GM11168 (cell line): ENCODE data around the gene AFMID.
"Not testable (repeated sequence)": the region's sequence is repeated elsewhere in the genome, so short reads cannot be mapped to it uniquely, and the experiment has no call there.

Experiments
- in situ Hi-C: fragments of 300-500 bp; cut with MboI; formaldehyde crosslinking; loops from one replicate; pipeline ENCODE4 v1.12.0; 2022; ENCODE audit warnings: low sequenced_read_pairs; ENCODE audit not compliant: unreplicated experiment

AFMID gene

DNA sequence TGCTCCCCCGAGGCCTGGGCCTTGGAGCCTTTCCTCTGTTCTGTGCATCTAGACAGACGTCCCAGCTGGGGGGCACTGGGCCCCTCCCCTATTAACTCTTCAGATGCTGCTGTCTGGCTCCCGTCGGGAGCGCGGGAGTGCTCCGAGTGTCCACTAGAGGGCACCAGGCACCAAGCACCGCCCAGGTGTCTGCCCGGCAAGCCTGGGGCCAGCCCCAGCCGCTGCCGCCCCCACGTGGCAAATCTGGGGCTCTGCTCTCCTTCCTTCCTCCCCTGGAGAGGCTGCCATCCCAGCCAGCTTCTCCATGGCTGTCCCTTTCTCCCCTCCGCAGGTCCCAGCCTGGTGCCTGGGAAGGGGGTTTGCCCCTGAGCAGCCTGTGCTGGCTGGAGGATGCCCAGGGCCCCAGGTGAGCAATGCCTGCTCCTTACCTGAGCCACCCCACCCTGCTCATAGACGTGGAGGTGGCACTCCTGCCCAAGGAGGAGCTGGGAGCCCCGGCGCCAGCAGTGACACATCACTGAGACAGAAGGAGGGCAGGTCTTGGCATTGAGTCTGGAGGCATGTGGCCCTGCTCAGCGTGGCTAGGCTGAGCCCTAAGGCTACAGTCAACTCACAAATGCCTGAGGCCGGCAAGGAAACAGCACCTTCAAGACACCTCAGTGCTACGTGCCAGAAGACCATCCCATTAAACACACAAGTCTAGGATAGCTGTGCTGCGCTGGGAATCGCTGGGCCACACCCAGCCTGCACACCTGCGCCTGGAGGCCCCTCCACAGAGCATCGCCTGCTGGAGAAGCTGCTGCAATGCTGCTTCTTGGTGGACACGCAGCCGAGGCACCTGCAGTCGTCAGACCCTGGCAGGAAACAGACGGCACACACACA, 64.0 kb downstream of the AFMID start:
- in situ Hi-C loops, result no loop called here

DNA sequence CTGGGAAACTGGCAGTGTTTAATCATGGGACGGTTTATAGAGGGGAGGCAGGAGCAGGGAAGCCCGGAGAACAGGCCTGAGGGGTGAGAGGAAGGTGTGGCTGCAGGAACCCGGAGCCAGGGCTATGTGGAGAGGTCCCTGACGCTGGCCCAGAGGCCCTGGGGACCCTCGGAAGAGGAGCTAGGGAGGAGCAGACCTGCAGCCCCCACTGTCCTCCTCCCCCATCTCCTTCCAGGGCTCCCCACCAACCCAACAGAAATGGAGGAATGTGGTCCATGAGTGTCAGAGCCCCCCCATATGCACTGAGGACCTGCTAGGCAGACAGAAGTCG, 64.6 kb downstream of the AFMID start:
- in situ Hi-C loops, result no loop called here

DNA sequence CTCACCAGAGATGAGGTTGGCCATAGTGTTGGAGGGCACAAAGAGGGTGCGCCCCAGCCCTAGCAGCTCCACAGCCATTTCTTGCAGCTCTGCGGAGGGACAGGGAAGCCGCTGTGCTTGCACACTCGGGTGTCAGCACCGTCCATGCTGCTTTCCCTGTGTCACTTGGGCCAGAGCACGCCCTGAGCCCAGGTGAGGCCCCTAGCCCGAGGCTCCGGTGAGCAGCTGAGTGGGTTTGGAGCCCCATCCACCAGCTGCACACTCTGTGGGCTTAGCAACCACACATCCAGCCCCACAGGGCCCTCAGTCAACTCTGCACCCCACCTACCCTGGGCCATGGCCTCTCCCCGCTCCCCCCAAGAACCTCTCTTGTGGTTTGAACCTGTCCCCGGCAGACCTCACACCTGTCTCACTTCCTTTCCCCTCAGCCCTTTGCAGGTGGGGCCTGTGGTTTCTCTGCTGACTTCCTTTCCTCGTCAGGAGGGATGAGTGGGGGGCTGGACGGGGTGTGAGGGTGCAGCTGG, 65.0 kb downstream of the AFMID start:
- in situ Hi-C loops, result no loop called here

DNA sequence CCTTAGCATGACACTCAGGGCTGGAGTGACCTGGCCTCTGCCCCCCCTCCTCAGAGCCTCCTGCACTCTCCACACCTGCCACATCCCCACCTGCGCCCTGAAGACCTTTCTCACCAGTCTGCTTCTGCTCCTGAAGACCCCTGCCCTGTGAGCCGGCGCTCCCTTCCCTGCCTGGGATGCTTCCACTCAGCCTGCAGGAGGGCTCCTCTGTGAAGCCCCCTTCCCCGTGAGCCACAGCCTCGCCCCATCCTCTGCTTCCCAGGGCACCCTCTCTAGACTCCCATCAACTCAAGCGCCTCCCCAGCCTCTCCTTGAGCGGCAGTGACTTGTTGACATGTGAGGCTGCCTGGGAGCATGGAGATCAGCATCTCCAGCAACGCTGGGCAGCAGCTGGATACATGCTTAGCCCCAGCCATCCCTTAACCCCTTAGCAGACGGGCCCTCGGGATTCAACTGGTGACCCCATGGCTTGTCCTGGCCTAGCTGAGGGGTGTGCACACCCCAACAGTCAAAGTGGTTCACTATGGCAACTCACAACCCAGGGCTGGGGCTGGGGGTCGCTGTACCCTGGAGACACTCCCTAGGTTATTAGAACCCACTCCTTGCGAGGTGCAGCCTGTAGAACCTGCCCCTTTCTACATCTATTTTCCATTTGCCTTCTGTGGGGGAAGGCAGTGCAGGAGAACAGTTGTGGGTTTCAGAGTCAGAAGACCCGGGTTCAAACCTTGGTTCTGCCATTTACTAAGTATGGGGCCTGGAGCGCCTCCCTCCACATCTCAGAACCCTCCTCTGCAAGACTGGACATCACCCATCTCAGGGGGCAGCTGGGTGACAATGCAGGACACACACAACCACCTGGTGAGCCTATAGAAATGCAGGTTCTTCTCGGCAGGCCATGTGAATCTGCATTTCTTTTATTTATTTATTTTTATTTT, 65.8 kb downstream of the AFMID start:
- in situ Hi-C loops, result no loop called here

DNA sequence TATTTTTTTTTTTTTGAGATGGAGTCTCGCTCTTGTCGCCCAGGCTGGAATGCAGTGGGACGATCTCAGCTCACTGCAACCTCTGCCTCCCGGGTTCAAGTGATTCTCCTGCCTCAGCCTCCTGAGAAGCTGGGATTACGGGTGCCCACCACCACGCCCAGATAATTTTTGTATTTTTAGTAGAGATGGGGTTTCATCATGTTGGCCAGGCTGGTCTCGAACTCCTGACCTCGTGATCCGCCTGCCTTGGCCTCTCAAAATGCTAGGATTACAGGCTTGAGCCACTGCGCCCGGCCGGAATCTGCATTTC, 66.4 kb downstream of the AFMID start:
- in situ Hi-C loops, result not testable (repeated sequence)

DNA sequence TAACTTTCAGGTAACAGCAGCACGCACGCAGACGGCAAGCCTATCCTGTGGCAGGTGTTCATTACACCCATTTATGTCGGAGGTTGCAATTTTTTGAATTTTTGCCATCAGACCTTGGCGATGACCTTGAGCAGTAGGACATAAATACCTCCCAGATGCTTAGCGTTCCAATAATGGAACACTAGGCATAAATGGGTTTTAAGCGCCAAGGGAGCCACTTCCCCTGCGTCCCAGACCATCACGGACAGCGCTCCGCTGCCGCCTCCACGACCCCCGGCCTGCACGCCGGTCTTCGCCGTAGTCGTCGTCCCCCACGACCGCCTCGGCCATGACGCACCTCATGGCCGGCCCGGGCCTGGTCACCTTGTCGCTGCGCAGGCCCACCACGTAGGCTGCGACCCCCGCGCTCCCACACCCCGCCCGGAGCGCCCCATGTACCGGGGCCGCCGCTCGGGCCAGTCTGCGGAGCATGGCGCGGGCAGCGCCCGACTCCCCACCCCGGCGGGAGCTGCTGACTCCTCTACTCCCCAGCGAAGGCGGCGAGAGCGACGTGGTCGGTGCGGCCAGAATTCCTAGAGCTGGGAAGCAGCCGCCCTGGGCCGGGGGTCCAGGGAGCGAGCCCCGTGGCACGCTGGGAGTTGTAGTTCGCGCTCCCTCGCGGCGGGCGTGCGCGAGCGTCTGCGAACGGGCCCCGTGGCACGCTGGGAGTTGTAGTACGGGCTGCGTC, 66.9 kb downstream of the AFMID start:
- in situ Hi-C loops, result no loop called here

DNA sequence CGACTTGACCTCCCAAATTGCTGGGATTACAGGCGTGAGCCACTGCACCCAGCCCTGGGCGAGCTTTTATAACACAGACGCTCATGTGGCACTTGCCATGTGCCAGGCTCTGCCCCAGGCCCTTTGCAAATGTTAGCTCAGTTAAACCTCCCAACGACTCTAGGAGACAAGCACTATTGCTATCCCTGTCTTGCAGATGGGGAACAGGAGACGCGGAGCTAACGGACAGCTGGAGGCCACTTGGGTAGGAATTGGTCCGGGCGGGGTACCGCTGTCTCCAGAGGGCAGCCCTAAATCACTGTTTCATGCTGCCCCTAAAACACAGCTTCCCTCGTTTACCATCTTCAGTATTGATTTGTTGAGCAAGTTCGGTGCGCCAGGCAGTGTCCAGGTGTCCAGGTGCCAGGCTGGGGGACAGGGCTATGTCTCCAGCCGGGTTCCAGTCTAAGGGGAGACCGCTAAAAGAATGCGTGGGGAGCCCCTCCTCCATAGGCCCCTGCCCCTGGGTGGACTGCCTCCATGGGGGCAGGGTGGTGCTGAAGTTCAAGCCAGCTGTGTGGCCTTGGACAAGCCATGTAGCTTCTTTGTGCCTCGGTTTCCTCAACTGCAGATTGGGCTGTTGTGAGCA, 68.0 kb downstream of the AFMID start:
- in situ Hi-C loops, result no loop called here

DNA sequence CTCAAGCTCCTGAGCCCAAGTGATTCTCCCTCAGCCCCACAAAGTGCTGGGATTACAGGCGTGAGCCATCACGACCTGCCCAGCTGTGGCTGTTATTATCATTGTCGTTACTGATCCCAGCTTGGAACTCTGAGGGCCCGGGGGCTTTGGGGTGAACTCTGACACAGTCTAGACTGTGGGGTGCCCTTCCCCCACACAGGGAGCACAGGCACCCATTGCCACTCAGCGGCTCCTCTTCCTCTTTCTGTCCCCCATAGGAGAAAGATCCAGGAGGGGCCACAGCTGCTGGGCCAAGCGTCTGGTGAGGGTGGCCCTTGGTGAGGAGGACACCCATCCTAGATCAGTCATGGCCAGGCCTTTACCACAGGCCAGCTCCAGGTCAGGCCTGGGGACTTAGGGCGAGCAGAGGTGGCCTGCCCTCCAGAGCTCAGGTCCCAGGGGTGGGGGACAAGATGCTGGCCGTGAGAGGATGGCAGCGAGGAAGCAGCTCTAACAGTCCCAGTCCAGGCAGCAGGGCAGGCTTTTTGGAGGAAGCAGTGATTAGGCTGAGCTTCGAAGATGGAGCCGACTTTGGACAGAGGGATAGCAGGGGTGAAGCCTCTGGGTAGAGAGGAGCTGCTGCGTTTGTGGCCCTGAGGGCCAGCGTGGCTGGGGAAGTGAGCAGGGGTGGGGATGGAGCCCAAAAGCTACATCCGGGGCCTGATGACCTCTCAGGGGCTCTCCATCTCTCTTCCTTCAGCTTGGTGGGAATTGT, 69.0 kb downstream of the AFMID start:
- in situ Hi-C loops, result no loop called here

DNA sequence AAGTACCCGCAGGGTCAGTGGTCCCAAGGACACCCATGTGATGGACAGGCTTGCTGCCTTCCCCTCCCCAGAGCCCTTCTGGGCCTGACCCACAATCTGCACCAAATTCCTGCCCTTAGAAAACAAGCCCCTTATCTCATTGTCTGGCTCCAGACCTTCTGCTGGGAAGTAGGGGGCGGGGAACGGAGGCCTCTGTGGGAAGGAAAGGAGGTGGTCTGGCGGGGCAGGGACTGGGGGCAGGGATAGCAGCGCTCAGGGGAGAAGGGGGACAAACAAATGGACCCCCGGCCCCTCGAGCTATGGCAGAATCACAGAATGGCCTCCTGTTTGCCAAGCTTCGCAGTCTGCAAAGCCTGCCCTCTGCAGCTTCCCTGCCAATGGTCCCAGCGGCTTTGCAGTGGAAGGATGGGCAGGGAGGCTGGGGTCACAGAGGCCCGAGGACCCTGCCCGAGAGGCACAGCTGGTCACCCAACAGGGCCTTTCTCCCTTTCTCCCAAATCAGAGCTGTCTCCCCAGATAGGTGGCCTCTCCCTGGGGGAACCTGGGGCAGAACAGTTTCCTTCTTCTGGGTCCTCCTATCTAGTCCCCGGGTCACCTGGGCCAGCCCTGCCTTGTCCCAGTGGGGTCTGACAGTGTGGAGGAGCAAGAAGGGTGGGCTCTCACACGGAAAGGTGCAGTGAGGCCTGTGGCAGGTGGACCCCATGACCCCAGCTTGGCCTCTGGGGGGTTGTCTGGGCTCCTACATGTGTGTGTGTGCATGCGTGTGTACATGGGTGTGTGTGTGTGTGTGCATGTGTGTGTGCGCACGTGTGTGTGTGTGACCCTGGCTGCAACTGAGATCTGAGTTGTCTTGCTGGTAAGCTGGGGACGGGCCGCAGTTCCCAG, 69.8 kb downstream of the AFMID start:
- in situ Hi-C loops, result no loop called here
